DOHH2 (cell line): ENCODE results near the gene RPRM.

Experiments
- CTCF ChIP-seq: fragments of 200-600 bp; sonication (generic); IDR thresholded peaks from one replicate; pipeline ENCODE4 v1.5.1; 2014; ENCODE audit warnings: antibody characterized with exemption, mild to moderate bottlenecking, low read depth, low read length; ENCODE audit not compliant: poor library complexity, severe bottlenecking
- EZH2phosphoT487 ChIP-seq: fragments of 200-600 bp; sonication (generic); IDR thresholded peaks from 2 replicates; pipeline ENCODE4 v1.6.1; 2017; ENCODE audit warnings: borderline replicate concordance, mild to moderate bottlenecking, antibody characterized with exemption, low read length, moderate library complexity, mixed read lengths

GRCh38 chr2:153510996-153511395, 32.4 kb upstream of the RPRM start:
- TF ChIP-seq CTCF = no peak
- TF ChIP-seq EZH2phosphoT487 = no peak
